ENCODE measurements around the gene SLCO1B3. TPM values are rescaled to one million over a fixed set of nuclear protein-coding genes. Genes with fewer than 3 reads are reported as not detected.
"Not testable (repeated sequence)": the region's sequence is repeated elsewhere in the genome, so short reads cannot be mapped to it uniquely, and the experiment has no call there.

SLCO1B3 gene
- not detected in 2 replicates for total RNA-seq

GRCh38 chr12:20810487-20810886 is at the start of gene SLCO1B3:
SLCO1B3 (plus strand) TSS chr12:20810705; CDS start chr12:20815739, 5,034 bp downstream.
- intact Hi-C loops (cut with micrococcal nuclease): no loop called here

- intact Hi-C loops (cut with micrococcal nuclease): no loop called here
Observed at GRCh38 chr12:20777420-20777819, 33.1 kb upstream of the SLCO1B3 start.

GRCh38 chr12:20778969-20779368 is 31.5 kb upstream of the SLCO1B3 start:
- intact Hi-C loops (cut with micrococcal nuclease): no loop called here

GRCh38 chr12:20779971-20780370 is 30.5 kb upstream of the SLCO1B3 start:
- intact Hi-C loops (cut with micrococcal nuclease): not testable (repeated sequence)

GRCh38 chr12:20783796-20784357 is 26.6 kb upstream of the SLCO1B3 start:
- intact Hi-C loops (cut with micrococcal nuclease): not testable (repeated sequence)

GRCh38 chr12:20792971-20793370 is 17.5 kb upstream of the SLCO1B3 start:
- intact Hi-C loops (cut with micrococcal nuclease): no loop called here

GRCh38 chr12:20798554-20798953 is 12.0 kb upstream of the SLCO1B3 start:
- intact Hi-C loops (cut with micrococcal nuclease): no loop called here

- intact Hi-C loops (cut with micrococcal nuclease): no loop called here
Observed at GRCh38 chr12:20800160-20800559, 10.3 kb upstream of the SLCO1B3 start.

GRCh38 chr12:20801035-20801434 is 9.5 kb upstream of the SLCO1B3 start:
- intact Hi-C loops (cut with micrococcal nuclease): no loop called here

GRCh38 chr12:20805921-20806320 is 4.6 kb upstream of the SLCO1B3 start:
- intact Hi-C loops (cut with micrococcal nuclease): no loop called here

- intact Hi-C loops (cut with micrococcal nuclease): no loop called here
Observed at GRCh38 chr12:20807192-20808080, 3.1 kb upstream of the SLCO1B3 start.

GRCh38 chr12:20808521-20808920 is 2.0 kb upstream of the SLCO1B3 start:
- intact Hi-C loops (cut with micrococcal nuclease): no loop called here

- intact Hi-C loops (cut with micrococcal nuclease): no loop called here
Observed at GRCh38 chr12:20815574-20815973, 5.1 kb downstream of the SLCO1B3 start.

GRCh38 chr12:20822415-20822814 is 11.9 kb downstream of the SLCO1B3 start:
- intact Hi-C loops (cut with micrococcal nuclease): no loop called here

GRCh38 chr12:20822925-20823324 is 12.4 kb downstream of the SLCO1B3 start:
- intact Hi-C loops (cut with micrococcal nuclease): no loop called here

GRCh38 chr12:20829919-20830318 is 19.4 kb downstream of the SLCO1B3 start:
- intact Hi-C loops (cut with micrococcal nuclease): no loop called here

- intact Hi-C loops (cut with micrococcal nuclease): no loop called here
Observed at GRCh38 chr12:20830456-20830855, 20.0 kb downstream of the SLCO1B3 start.

- intact Hi-C loops (cut with micrococcal nuclease): no loop called here
Observed at GRCh38 chr12:20832911-20833310, 22.4 kb downstream of the SLCO1B3 start.

- intact Hi-C loops (cut with micrococcal nuclease): no loop called here
Observed at GRCh38 chr12:20852649-20853048, 42.1 kb downstream of the SLCO1B3 start.

- intact Hi-C loops (cut with micrococcal nuclease): no loop called here
Observed at GRCh38 chr12:20863056-20863455, 52.6 kb downstream of the SLCO1B3 start.

- intact Hi-C loops (cut with micrococcal nuclease): no loop called here
Observed at GRCh38 chr12:20865873-20866272, 55.4 kb downstream of the SLCO1B3 start.

- intact Hi-C loops (cut with micrococcal nuclease): no loop called here
Observed at GRCh38 chr12:20868277-20868676, 57.8 kb downstream of the SLCO1B3 start.

GRCh38 chr12:20883288-20883687 is 72.8 kb downstream of the SLCO1B3 start:
- intact Hi-C loops (cut with micrococcal nuclease): no loop called here

Data from T-helper 1 cell treated with Interleukin-12 subunit alpha and Interleukin-12 subunit beta and Interleukin-4 antibody, amounts not matched to agents 30 ng/mL and 1 ng/mL, for 36 hours (primary cell).